ENCODE data around the gene KIAA0513. TPM values are rescaled to one million over a fixed set of nuclear protein-coding genes. Genes with fewer than 3 reads are reported as not detected.
A peak's percentile ranks its signal among the peaks of the same experiment; 100 is the strongest.

KIAA0513 gene
- total and polyA plus RNA-seq, 5 donors from 2014 or later = 1.5 to 7.5 (median 3.3) TPM

DNA sequence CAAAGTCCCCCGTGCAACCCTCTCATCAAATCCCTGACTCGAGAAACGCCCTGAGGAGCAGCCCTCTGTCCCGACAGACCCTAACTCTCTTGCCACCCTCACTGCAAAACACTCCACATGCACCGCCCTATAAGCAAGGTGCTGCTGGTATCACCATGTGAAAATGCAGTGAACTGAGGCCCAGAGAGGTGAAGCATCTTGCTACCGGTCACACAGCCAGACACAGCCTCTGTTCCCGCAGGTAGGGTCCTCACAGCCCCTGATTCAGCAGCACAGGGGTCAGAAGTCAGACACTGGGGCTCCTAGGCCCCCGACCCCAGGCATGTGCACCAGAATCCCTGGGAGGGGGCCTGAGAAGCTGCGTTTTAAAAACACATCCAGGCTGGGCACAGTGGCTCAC is 83.6 kb downstream of the KIAA0513 start:
- H3K4me1 Mint-ChIP-seq = peaks cover 0 to 7% (median 5%) of the 10 kb centered on the region in 4 donors
- H3K4me3 ChIP-seq (ENCODE audit: low read depth, low read length) = no peak overlapping the region
- peaks cover 4% of the 10 kb centered on the region for H3K4me1 ChIP-seq (ENCODE audit: control insufficient read depth, insufficient read depth, low read length, poor library complexity, severe bottlenecking)
- no peak overlapping the region for H3K27ac Mint-ChIP-seq
- H3K4me3 Mint-ChIP-seq = no peak overlapping the region
- H3K27ac ChIP-seq (ENCODE audit: insufficient read depth, low read length, poor library complexity, severe bottlenecking) = no peak overlapping the region
- H3K9me3 Mint-ChIP-seq = no peaks in the 10 kb centered on the region
- H3K27me3 ChIP-seq (ENCODE audit: control insufficient read depth, insufficient read depth, low read length) = no peaks in the 10 kb centered on the region
- H3K36me3 ChIP-seq (ENCODE audit: control insufficient read depth, insufficient read depth, low read length) = no peaks in the 10 kb centered on the region
- H3K36me3 Mint-ChIP-seq = no peaks in the 10 kb centered on the region
- DNase-seq = no peak
- H3K9me3 ChIP-seq (ENCODE audit: control insufficient read depth in 2 of 2, low read length in 2 of 2) = no peaks in the 10 kb centered on the region
- no peaks in the 10 kb centered on the region for H3K27me3 Mint-ChIP-seq
- ATAC-seq (ENCODE audit: low read depth in 2 of 2) = no peak

DNA sequence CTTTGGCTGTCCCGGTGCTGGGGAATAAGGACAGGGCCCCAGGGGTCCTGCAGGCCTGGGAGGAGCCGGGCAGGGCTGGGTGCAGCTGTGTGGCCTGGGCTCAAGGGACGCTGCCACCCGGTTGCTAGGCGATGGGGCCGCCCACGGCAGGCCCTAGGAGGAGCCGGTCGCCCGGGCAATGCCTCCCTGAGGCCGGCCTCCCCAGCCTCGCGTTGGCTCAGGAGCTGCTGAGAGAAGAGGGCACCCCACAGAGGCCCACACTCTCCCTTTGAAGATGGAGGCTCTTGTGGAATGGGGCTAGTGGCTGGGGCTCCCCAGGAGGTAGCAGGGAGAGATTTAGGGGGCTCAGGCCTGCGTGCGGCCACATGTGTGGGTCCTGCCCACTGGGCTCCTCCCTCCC is 84.8 kb downstream of the KIAA0513 start, which contains the start of gene CIBAR2:
Gene CIBAR2 (minus strand): TSS at position 109 of the 400 bp plus-strand sequence. CDS start 120 bp downstream, outside the sequence.
- Histone ChIP-seq H3K27me3 (ENCODE audit: control insufficient read depth, insufficient read depth, low read length) (no peaks in the 10 kb centered on the region), H3K9me3 (ENCODE audit: control insufficient read depth in 2 of 2, low read length in 2 of 2) (no peaks in the 10 kb centered on the region), H3K27ac (ENCODE audit: insufficient read depth, low read length, poor library complexity, severe bottlenecking) (no peak within 1 kb of the TSS), H3K4me3 (ENCODE audit: low read depth, low read length) (no peak within 1 kb of the TSS), H3K4me1 (ENCODE audit: control insufficient read depth, insufficient read depth, low read length, poor library complexity, severe bottlenecking) (peaks cover 4% of the 10 kb centered on the region), H3K36me3 (ENCODE audit: control insufficient read depth, insufficient read depth, low read length) (no peaks in the 10 kb centered on the region)
- Mint-ChIP-seq H3K27me3 (no peaks in the 10 kb centered on the region), H3K9me3 (peaks cover 0 to 1% (median 0%) of the 10 kb centered on the region in 7 donors), H3K4me1 (peaks cover 0 to 13% (median 5%) of the 10 kb centered on the region in 4 donors), H3K4me3 (no peak within 1 kb of the TSS), H3K27ac (peak within 1 kb of the TSS in 1 of 3 donors; percentile 63), H3K36me3 (no peaks in the 10 kb centered on the region)
- DNase-seq = no peak
- ATAC-seq (ENCODE audit: low read depth in 2 of 2) = no peak

GRCh38 chr16:85113168-85113733 is 85.7 kb downstream of the KIAA0513 start:
- H3K4me3 Mint-ChIP-seq = no peak overlapping the region

DNA sequence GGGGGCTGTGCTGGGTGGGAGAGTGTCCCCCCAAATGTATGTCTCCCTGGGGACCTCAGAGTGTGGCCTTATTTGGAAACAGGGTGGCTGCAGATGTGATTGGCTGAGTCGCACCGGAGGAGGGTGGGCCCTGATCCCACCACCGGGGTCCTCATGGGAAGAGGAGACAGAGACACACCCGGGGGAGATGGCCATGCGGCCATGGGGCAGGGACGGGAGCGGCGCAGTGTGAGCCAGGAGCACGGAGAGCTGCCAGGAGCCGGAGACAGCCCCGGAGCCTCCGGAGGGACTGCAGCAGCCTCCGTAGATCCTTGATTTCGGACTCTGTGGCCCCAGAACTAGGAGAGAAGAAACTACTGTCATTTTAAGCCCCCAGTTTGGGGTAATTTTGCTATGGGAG is 86.3 kb downstream of the KIAA0513 start:
- Mint-ChIP-seq H3K27me3 (no peaks in the 10 kb centered on the region), H3K4me3 (no peak overlapping the region), H3K27ac (no peak overlapping the region), H3K36me3 (no peaks in the 10 kb centered on the region), H3K9me3 (peaks cover 0 to 2% (median 0%) of the 10 kb centered on the region in 7 donors), H3K4me1 (peaks cover 0 to 13% (median 5%) of the 10 kb centered on the region in 4 donors)
- Histone ChIP-seq H3K4me3 (ENCODE audit: low read depth, low read length) (no peak overlapping the region), H3K27me3 (ENCODE audit: control insufficient read depth, insufficient read depth, low read length) (no peaks in the 10 kb centered on the region), H3K4me1 (ENCODE audit: control insufficient read depth, insufficient read depth, low read length, poor library complexity, severe bottlenecking) (peaks cover 4% of the 10 kb centered on the region), H3K9me3 (ENCODE audit: control insufficient read depth in 2 of 2, low read length in 2 of 2) (no peaks in the 10 kb centered on the region), H3K36me3 (ENCODE audit: control insufficient read depth, insufficient read depth, low read length) (no peaks in the 10 kb centered on the region), H3K27ac (ENCODE audit: insufficient read depth, low read length, poor library complexity, severe bottlenecking) (no peak overlapping the region)
- no peak for DNase-seq
- no peak for ATAC-seq (ENCODE audit: low read depth in 2 of 2)

More at GRCh38 chr16:85113168-85113733, 85.7 kb downstream of the KIAA0513 start:
- Mint-ChIP-seq H3K36me3 (no peaks in the 10 kb centered on the region), H3K27ac (peak overlapping the region in 1 of 3 donors; percentile 63), H3K9me3 (peaks cover 0 to 2% (median 0%) of the 10 kb centered on the region in 7 donors), H3K4me1 (peaks cover 0 to 13% (median 5%) of the 10 kb centered on the region in 4 donors), H3K27me3 (no peaks in the 10 kb centered on the region)
- H3K36me3 ChIP-seq (ENCODE audit: control insufficient read depth, insufficient read depth, low read length) = no peaks in the 10 kb centered on the region
- H3K4me1 ChIP-seq (ENCODE audit: control insufficient read depth, insufficient read depth, low read length, poor library complexity, severe bottlenecking) = peaks cover 4% of the 10 kb centered on the region
- no peak for ATAC-seq (ENCODE audit: low read depth in 2 of 2)
- no peaks in the 10 kb centered on the region for H3K27me3 ChIP-seq (ENCODE audit: control insufficient read depth, insufficient read depth, low read length)
- no peak for DNase-seq
- H3K27ac ChIP-seq (ENCODE audit: insufficient read depth, low read length, poor library complexity, severe bottlenecking) = no peak overlapping the region
- H3K4me3 ChIP-seq (ENCODE audit: low read depth, low read length) = no peak overlapping the region
- no peaks in the 10 kb centered on the region for H3K9me3 ChIP-seq (ENCODE audit: control insufficient read depth in 2 of 2, low read length in 2 of 2)

GRCh38 chr16:85114909-85115567 is 87.4 kb downstream of the KIAA0513 start:
- Mint-ChIP-seq H3K9me3 (peaks cover 0 to 2% (median 0%) of the 10 kb centered on the region in 7 donors), H3K36me3 (no peaks in the 10 kb centered on the region), H3K27me3 (no peaks in the 10 kb centered on the region), H3K4me3 (peak overlapping the region in 3 of 4 donors; percentile 78 to 88 (median 84)), H3K27ac (peak overlapping the region; percentile 50 to 90 (median 90)), H3K4me1 (peaks cover 0 to 13% (median 5%) of the 10 kb centered on the region in 4 donors)
- H3K27me3 ChIP-seq (ENCODE audit: control insufficient read depth, insufficient read depth, low read length) = no peaks in the 10 kb centered on the region
- DNase-seq (peak; percentile 45 to 70 (median 52)), ATAC-seq (ENCODE audit: low read depth in 2 of 2) (peak; percentile 50 to 69)
- no peak overlapping the region for H3K27ac ChIP-seq (ENCODE audit: insufficient read depth, low read length, poor library complexity, severe bottlenecking)
- H3K4me3 ChIP-seq (ENCODE audit: low read depth, low read length) = peak overlapping the region; percentile 67
- no peaks in the 10 kb centered on the region for H3K9me3 ChIP-seq (ENCODE audit: control insufficient read depth in 2 of 2, low read length in 2 of 2)
- H3K36me3 ChIP-seq (ENCODE audit: control insufficient read depth, insufficient read depth, low read length) = no peaks in the 10 kb centered on the region
- H3K4me1 ChIP-seq (ENCODE audit: control insufficient read depth, insufficient read depth, low read length, poor library complexity, severe bottlenecking) = peaks cover 4% of the 10 kb centered on the region

GRCh38 chr16:85117418-85117817 is 89.8 kb downstream of the KIAA0513 start:
- Histone ChIP-seq H3K27ac (ENCODE audit: insufficient read depth, low read length, poor library complexity, severe bottlenecking) (no peak overlapping the region), H3K36me3 (ENCODE audit: control insufficient read depth, insufficient read depth, low read length) (no peaks in the 10 kb centered on the region), H3K9me3 (ENCODE audit: control insufficient read depth in 2 of 2, low read length in 2 of 2) (no peaks in the 10 kb centered on the region), H3K27me3 (ENCODE audit: control insufficient read depth, insufficient read depth, low read length) (no peaks in the 10 kb centered on the region), H3K4me1 (ENCODE audit: control insufficient read depth, insufficient read depth, low read length, poor library complexity, severe bottlenecking) (peaks cover 4% of the 10 kb centered on the region), H3K4me3 (ENCODE audit: low read depth, low read length) (no peak overlapping the region)
- Mint-ChIP-seq H3K4me3 (no peak overlapping the region), H3K9me3 (peaks cover 0 to 2% (median 0%) of the 10 kb centered on the region in 7 donors), H3K36me3 (no peaks in the 10 kb centered on the region), H3K4me1 (peaks cover 0 to 13% (median 5%) of the 10 kb centered on the region in 4 donors), H3K27ac (no peak overlapping the region), H3K27me3 (no peaks in the 10 kb centered on the region)
- DNase-seq (no peak), ATAC-seq (ENCODE audit: low read depth in 2 of 2) (no peak)

DNA sequence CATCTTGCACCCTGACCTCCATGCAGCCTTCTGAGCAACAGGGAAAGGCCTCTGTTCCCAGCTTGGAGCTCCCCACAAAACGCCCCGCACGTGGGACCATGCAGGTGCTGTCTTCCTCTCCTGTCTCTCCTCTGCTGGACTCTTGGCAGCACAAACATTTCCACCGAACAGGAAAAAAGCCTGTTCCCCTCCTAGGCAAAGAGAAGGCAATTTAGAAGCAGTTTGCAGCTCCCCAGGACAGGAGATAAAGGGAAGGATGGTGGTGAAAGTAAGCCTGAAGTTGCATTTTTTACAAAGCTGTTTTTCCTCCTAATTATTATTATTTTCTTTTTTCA is 92.4 kb downstream of the KIAA0513 start:
- ATAC-seq (ENCODE audit: low read depth in 2 of 2) = no peak
- H3K27me3 ChIP-seq (ENCODE audit: control insufficient read depth, insufficient read depth, low read length) = no peaks in the 10 kb centered on the region
- Mint-ChIP-seq H3K9me3 (peaks cover 0 to 2% (median 0%) of the 10 kb centered on the region in 7 donors), H3K4me1 (peaks cover 0 to 9% (median 2%) of the 10 kb centered on the region in 4 donors), H3K4me3 (no peak overlapping the region), H3K27me3 (no peaks in the 10 kb centered on the region), H3K36me3 (no peaks in the 10 kb centered on the region), H3K27ac (no peak overlapping the region)
- peaks cover under 1% of the 10 kb centered on the region for H3K4me1 ChIP-seq (ENCODE audit: control insufficient read depth, insufficient read depth, low read length, poor library complexity, severe bottlenecking)
- H3K9me3 ChIP-seq (ENCODE audit: control insufficient read depth in 2 of 2, low read length in 2 of 2) = no peaks in the 10 kb centered on the region
- no peaks in the 10 kb centered on the region for H3K36me3 ChIP-seq (ENCODE audit: control insufficient read depth, insufficient read depth, low read length)
- no peak overlapping the region for H3K4me3 ChIP-seq (ENCODE audit: low read depth, low read length)
- H3K27ac ChIP-seq (ENCODE audit: insufficient read depth, low read length, poor library complexity, severe bottlenecking) = no peak overlapping the region
- DNase-seq = no peak
